Measurements from ENCODE around the gene HEATR3. TPM values are rescaled to one million over a fixed set of nuclear protein-coding genes. Genes with fewer than 3 reads are reported as not detected.
A peak's percentile ranks its signal among the peaks of the same experiment; 100 is the strongest.

HEATR3 gene
- total and polyA plus RNA-seq, 2 of the 13 experiments (the other 11 are each of a cell fraction or from before 2014, with no cell fraction given) = 22.4 to 52.4 TPM

GRCh38 chr16:50065624-50066481 is at the start of gene HEATR3 (continued):
- TF ChIP-seq, protein P1, sequence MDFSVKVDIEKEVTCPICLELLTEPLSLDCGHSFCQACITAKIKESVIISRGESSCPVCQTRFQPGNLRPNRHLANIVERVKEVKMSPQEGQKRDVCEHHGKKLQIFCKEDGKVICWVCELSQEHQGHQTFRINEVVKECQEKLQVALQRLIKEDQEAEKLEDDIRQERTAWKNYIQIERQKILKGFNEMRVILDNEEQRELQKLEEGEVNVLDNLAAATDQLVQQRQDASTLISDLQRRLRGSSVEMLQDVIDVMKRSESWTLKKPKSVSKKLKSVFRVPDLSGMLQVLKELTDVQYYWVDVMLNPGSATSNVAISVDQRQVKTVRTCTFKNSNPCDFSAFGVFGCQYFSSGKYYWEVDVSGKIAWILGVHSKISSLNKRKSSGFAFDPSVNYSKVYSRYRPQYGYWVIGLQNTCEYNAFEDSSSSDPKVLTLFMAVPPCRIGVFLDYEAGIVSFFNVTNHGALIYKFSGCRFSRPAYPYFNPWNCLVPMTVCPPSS (IDR thresholded peaks at IDR 0.05) = no peak
- TF ChIP-seq NAIF1 (CRISPR knock-in tag; IDR thresholded peaks at IDR 0.05; ENCODE audit: borderline replicate concordance) = no peak
- no peak for TF ChIP-seq RBM39 (IDR thresholded peaks at IDR 0.05; ENCODE audit: low read depth, low read length, poor library complexity, severe bottlenecking)
- no peak for TF ChIP-seq SOX13 (IDR thresholded peaks at IDR 0.05)
- no peak; a peak in 1 of 4 replicates for TF ChIP-seq SOX13 (CRISPR knock-in tag; conservative IDR thresholded peaks at IDR 0.05 in 1 of 2, IDR thresholded peaks at IDR 0.05 in 1 of 2)
- peak; percentile 99 for TF ChIP-seq ZMYM2 (CRISPR knock-in tag; IDR thresholded peaks at IDR 0.05)
- no peak for TF ChIP-seq GPBP1L1 (CRISPR knock-in tag; IDR thresholded peaks at IDR 0.05)
- TF ChIP-seq, protein P2, sequence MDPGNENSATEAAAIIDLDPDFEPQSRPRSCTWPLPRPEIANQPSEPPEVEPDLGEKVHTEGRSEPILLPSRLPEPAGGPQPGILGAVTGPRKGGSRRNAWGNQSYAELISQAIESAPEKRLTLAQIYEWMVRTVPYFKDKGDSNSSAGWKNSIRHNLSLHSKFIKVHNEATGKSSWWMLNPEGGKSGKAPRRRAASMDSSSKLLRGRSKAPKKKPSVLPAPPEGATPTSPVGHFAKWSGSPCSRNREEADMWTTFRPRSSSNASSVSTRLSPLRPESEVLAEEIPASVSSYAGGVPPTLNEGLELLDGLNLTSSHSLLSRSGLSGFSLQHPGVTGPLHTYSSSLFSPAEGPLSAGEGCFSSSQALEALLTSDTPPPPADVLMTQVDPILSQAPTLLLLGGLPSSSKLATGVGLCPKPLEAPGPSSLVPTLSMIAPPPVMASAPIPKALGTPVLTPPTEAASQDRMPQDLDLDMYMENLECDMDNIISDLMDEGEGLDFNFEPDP (CRISPR knock-in tag; conservative IDR thresholded peaks at IDR 0.05) = peak; percentile 97; the same call in 1 of the 2 replicates
- TF ChIP-seq, protein P3, sequence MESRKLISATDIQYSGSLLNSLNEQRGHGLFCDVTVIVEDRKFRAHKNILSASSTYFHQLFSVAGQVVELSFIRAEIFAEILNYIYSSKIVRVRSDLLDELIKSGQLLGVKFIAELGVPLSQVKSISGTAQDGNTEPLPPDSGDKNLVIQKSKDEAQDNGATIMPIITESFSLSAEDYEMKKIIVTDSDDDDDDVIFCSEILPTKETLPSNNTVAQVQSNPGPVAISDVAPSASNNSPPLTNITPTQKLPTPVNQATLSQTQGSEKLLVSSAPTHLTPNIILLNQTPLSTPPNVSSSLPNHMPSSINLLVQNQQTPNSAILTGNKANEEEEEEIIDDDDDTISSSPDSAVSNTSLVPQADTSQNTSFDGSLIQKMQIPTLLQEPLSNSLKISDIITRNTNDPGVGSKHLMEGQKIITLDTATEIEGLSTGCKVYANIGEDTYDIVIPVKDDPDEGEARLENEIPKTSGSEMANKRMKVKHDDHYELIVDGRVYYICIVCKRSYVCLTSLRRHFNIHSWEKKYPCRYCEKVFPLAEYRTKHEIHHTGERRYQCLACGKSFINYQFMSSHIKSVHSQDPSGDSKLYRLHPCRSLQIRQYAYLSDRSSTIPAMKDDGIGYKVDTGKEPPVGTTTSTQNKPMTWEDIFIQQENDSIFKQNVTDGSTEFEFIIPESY (CRISPR knock-in tag; IDR thresholded peaks at IDR 0.05) = no peak; the same call in 1 of the 2 replicates
- TF ChIP-seq NFKB2 (CRISPR knock-in tag; IDR thresholded peaks at IDR 0.05; ENCODE audit: borderline replicate concordance) = peak; percentile 72
- no peak for TF ChIP-seq ZBTB8A (CRISPR knock-in tag; IDR thresholded peaks at IDR 0.05; ENCODE audit: borderline replicate concordance, low read depth)
- TF ChIP-seq JARID2 (CRISPR knock-in tag; IDR thresholded peaks at IDR 0.05; ENCODE audit: insufficient replicate concordance) = peak; percentile 74
- TF ChIP-seq PRDM4 (CRISPR knock-in tag; IDR thresholded peaks at IDR 0.05; ENCODE audit: borderline replicate concordance) = 0 out of 2 replicates have a peak, but pooled peaks have one; percentile 74
- TF ChIP-seq PAX8 (CRISPR knock-in tag; IDR thresholded peaks at IDR 0.05; ENCODE audit: borderline replicate concordance) = no peak
- TF ChIP-seq ZNF510 (CRISPR knock-in tag; IDR thresholded peaks at IDR 0.05; ENCODE audit: low read depth) = 0 out of 2 replicates have a peak, but pooled peaks have one; percentile 80
- TF ChIP-seq TFAP4 (IDR thresholded peaks at IDR 0.05; ENCODE audit: borderline replicate concordance, low read depth) = peak; percentile 85; the same call in 1 of the 2 replicates

Measured in HepG2 (cell line).